GM12874 (cell line): ENCODE results near the gene IL17RD.

Experiments
- TF ChIP-seq, protein P1 (sequence below): IDR thresholded peaks from 2 replicates; pipeline ENCODE4 v1.5.1; 2011; ENCODE audit warnings: low read depth, mild to moderate bottlenecking, control low read depth, low read length, moderate library complexity; ENCODE audit not compliant: insufficient read depth

IL17RD gene

GRCh38 chr3:57165641-57166040 lies 488 bp upstream of the IL17RD start:
- TF ChIP-seq, protein P1, sequence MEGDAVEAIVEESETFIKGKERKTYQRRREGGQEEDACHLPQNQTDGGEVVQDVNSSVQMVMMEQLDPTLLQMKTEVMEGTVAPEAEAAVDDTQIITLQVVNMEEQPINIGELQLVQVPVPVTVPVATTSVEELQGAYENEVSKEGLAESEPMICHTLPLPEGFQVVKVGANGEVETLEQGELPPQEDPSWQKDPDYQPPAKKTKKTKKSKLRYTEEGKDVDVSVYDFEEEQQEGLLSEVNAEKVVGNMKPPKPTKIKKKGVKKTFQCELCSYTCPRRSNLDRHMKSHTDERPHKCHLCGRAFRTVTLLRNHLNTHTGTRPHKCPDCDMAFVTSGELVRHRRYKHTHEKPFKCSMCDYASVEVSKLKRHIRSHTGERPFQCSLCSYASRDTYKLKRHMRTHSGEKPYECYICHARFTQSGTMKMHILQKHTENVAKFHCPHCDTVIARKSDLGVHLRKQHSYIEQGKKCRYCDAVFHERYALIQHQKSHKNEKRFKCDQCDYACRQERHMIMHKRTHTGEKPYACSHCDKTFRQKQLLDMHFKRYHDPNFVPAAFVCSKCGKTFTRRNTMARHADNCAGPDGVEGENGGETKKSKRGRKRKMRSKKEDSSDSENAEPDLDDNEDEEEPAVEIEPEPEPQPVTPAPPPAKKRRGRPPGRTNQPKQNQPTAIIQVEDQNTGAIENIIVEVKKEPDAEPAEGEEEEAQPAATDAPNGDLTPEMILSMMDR: no peak

DNA sequence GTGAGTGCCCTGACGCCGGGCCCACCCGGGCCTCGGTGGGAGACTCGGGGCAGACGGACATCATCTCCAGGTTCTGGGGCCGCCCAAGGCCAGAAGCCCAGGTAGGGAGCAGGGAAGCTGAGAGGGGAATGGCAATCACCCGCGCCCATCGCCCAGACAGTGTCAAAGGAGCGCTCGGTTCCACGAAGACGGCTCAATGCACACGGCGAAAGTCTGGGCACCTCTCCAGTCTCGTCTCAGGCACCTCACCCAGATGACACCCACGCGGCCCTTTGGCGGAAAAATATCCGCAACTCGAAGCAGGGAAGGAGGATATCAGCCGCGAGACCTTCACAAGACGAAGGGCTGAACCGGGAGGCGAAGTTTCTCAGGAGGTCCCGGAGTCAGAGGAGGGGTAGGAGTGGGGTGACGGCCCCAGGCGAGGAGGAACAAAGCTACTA lies 916 bp downstream of the IL17RD start:
- TF ChIP-seq, protein P1: no peak

DNA sequence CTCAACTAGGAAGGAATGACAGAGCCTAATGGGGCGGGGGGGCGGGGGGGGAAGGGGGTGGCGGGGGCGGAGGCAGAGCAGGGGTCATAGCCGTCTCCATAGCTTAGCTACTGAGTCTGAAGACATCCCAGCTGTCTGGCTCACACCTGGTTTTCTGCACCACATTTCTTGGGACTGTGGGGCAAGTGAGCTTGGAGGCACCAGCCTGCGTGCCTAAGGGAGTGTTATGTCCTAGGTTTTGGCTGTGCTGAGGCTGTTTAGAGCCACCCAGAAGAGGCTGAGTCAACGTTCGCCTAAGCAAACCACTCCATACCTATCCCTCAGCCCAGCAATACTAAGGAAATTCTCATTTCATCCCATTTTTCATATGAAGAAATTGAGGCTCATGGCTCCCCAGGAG lies 1.4 kb downstream of the IL17RD start:
- TF ChIP-seq, protein P1: no peak

DNA sequence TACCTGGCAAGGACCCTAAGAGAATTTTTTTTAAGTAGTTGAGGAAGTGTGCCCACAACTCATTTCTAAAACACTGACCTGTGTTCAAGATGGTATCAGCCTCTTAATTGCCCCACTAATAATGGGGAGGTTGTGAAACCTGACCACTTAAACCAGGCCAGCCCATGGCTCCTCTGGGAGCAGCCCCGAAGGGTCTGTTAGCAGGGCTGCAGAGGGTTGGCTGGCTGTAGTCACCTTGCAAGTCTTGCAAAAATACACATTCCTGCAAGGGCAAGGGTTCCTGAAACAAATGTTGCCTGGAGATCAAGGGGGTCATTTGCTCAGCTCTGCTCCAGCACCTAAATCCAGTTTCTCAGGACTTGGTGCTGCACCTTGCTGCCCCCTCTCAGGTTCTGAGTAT lies 3.2 kb downstream of the IL17RD start:
- TF ChIP-seq, protein P1: no peak

GRCh38 chr3:57160765-57161538 lies 4.2 kb downstream of the IL17RD start:
- TF ChIP-seq, protein P1: no peak

- TF ChIP-seq, protein P1: no peak
Observed at GRCh38 chr3:57160076-57160764, 4.9 kb downstream of the IL17RD start.

DNA sequence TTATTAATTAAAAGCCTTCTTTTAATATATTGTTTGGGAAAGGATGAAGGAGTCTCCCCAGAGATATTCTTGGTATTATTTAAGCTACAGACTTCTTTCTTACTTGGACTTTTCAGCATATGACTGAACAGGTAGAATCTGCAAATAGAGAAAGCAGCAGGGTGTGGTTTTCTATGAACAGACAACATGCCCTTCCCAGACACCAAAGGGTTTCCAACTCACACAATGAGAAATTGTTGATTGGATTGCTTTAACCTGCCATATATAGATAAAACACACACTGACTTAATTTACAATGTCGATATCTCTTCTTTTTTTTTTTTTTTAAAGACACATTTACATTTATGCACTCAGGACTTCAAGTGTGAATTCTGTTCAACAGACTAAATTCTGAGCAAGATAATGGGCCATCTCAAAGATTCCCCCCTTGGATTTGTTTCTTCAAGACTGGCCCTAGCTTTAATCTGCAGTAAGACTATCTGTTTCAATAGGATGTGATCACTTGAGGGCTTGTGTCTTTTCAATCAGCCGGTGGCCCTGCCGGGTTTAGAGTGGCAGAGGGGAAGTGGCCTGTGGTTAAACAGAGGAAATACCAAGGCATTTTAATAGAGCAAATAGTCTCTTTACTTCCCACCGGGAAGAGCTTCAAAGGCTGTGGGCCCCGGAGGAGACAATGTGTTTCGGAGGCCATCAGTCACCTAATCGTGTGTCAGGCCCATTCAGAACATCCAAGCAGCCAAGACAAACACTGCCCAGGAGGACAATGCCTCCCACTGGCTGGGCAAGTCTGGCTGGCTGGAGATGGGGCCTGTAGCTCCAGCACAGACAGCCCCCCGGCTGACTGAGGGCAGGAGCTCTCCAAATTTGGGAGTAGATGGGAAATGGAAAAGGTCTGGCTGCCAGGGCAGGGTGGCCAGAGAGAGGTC lies 6.1 kb downstream of the IL17RD start:
- TF ChIP-seq, protein P1: no peak
